ENCODE results near the gene PON2.

DNA sequence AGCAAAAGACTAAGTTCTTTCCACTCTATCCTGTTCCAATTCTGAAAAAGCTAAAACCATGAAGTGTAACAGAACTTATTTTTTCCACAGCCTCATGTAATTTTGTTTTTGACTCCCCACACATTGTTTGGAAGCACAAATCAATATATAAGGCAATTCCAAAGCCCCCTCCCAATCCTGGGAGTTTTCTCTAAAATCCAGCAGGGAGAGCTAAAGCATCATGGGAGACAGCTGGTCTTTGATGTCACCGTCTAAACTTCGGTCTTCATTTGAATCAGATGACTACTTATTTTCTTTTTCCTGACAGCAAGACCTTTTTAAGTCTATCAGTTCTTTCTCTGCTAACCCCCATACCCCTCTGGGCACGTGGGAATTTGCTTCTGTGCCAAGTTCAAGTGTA lies 77.2 kb downstream of the PON2 start:
- TF ChIP-seq POLR2A (IDR thresholded peaks at IDR 0.05): no peak
- TF ChIP-seq, protein P1, sequence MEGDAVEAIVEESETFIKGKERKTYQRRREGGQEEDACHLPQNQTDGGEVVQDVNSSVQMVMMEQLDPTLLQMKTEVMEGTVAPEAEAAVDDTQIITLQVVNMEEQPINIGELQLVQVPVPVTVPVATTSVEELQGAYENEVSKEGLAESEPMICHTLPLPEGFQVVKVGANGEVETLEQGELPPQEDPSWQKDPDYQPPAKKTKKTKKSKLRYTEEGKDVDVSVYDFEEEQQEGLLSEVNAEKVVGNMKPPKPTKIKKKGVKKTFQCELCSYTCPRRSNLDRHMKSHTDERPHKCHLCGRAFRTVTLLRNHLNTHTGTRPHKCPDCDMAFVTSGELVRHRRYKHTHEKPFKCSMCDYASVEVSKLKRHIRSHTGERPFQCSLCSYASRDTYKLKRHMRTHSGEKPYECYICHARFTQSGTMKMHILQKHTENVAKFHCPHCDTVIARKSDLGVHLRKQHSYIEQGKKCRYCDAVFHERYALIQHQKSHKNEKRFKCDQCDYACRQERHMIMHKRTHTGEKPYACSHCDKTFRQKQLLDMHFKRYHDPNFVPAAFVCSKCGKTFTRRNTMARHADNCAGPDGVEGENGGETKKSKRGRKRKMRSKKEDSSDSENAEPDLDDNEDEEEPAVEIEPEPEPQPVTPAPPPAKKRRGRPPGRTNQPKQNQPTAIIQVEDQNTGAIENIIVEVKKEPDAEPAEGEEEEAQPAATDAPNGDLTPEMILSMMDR (IDR thresholded peaks at IDR 0.05): no peak
- no peak for TF ChIP-seq POLR2AphosphoS5 (IDR thresholded peaks at IDR 0.05)

Measured in upper lobe of left lung (tissue), 4 donors.